ENCODE data around the gene MACF1.

Gene MACF1

DNA sequence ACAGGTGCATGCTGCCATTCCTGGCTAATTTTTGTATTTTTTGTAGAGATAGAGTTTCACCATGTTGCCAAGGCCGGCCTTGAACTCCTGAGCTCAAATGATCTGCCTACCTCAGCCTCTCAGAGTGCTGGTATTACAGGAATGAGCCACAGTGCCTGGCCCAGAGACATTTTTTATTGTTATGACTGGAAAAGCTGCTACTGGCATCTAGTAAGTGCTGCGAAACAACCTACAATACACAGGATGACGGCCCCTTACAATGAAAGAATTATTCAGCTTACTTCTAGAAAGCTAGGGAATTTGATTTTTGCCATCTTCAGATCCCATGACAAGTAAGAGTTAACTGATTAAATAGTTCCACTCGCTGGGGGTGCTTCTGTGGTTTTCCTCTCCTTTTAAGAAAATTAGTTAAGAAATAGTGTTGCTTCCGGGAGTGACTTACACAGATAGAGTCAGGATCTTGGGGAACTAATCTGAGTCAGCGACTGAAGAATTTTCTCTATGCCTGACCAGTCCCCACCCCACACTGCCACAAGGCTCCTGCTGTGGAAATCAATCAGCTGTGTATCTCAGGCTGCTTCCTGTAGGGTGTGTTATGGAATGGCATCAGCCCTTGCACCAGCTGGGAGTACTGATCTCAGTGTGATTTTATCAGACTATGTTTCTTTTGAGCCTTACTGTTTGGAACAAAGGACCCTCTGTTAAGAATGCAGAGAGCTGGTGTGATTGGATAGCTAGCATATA lies 194.0 kb downstream of the MACF1 start:
- peak; percentile 82 for DNase-seq

- no peak for DNase-seq
These were observed 196.6 kb downstream of the MACF1 start for GRCh38 chr1:39401106-39401505.

DNA sequence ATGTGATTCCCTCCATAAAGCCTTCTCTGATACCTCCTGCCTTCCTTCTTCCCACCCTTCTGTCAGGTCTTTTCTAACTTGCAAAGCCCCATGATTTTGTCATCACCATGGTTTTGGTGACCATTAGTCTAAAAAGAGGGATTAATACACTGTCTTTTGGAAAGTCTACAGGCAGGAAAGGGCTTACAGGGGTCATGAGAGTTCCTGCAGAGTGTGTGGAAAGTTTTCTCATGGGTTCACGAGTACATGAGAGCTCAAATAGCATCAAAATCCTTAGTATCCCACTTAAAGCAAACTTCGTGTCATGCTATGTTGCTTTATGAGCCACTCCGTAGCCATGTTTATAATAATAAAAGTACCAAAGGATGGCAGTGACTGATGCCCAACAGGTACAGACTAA lies 200.4 kb downstream of the MACF1 start:
- no peak for DNase-seq

- no peak for DNase-seq
These were observed 200.9 kb downstream of the MACF1 start for GRCh38 chr1:39405358-39405757.

DNA sequence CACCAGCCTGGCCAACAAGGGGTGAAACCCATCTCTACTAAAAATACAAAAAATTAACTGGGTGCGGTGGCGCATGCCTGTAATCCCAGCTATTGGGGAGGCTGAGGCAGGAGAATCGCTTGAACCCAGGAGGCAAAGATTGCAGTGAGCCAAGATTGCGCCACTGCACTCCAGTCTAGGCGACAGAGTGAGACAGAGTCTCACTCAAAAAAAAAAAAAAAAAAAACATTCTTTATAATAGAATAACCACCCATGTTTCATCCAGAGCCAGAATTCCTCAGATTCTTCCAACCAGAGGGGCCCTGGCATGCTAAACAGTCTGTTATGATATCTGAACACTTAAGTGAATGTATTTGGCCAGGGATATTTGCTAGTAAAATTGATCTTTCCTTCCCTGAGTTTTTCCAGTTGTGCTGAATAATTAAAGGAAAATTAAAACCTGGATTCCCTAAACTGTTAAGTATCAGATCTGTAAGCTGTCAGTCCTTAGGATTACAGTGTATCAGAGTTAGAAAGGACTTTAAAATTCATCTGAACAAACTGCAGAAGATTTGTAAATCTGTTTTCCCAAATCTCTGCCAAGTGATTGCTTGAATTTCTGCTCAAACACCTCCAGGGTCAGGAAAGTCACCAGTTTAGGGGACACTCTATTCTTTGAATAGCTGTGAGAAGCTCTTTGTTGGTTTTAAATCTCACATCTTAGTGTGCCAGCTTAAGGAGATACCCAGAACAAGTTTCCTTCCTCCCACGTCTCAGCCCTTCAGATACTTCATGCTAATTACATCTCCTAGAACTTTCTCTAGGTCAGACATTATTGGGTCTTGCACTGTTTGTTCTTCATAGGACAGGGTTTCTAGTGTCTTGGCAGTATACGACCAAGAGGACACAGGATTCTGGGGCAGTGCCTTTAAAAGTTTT lies 202.3 kb downstream of the MACF1 start:
- no peak for DNase-seq

DNA sequence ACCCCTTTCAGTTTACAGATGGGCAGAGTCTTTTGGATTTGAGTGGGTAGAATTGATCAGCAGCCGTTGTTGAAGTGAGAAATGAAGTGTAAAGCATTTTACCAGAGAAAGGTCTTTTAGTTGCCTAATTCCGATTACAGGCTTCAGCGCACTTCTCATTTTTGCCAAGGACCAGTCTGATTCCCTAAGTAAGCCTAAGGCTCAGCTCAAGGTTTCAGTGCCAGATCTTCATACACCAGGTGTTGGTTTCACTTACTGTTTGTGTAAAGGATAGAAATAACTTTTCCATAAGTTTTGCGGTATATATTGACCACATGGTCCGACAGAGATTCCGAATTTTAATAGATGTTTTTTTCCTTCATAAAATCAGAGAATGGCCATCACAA lies 203.0 kb downstream of the MACF1 start:
- DNase-seq: no peak

DNA sequence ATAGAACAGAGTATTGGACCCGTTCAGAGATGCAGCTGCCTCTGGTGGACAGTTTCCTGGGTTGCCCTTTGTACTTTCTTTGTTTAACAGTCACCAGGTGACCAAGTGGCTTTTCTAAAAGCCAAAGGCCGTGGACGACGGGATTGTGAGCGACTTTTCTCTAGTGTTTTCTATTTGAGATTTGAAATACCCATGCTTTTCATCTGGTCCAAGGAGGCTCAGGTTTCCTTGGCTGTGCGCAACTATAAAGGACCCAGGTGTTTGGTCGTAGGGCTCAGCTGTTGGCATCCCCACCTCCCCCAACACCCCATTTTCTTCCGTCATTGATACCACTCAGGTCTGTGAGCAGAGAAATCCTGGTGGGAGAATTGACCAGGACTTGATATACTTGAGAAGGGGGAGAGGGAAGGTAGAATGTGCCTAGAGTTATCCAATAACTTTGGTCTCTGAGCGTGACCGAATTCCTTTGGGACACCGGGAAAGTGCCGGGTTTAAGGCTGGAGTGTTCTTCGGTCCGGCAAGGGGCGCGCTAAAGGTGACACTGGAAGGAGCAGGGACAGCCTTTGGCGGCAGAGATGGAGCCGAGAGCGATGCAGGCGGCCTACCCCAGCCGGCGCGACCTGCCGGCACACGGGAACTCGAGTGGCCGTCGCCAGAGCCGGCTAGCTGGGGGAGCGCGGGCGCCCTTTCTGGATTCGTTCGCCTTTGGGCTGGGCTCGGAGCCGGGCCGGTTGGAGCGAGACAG lies 203.6 kb downstream of the MACF1 start:
- DNase-seq: no peak

DNA sequence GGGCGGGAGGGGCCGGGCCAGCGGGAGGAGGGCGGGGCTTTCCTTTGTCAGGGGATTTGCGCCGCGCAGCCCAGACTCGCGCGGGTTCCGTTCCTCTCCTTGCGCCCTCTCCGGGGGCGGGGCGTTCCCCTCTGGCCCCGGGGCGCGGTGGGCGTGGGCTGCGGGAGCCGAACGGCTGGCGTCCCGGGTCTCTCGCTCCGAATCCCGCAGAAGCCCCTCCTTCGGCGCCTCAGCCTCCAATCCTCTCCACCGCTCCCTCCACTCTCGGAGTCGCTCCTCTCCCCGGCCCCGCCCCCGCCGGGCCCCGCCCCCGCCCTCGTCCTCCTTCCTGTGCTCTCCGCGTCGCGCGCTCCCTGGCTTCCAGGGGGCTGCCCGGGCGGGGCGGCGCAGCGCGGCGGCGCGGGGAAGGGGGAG lies 204.2 kb downstream of the MACF1 start:
- DNase-seq: peak; percentile 97

- DNase-seq: peak; percentile 21
These were observed 204.7 kb downstream of the MACF1 start for GRCh38 chr1:39409055-39409816.

DNA sequence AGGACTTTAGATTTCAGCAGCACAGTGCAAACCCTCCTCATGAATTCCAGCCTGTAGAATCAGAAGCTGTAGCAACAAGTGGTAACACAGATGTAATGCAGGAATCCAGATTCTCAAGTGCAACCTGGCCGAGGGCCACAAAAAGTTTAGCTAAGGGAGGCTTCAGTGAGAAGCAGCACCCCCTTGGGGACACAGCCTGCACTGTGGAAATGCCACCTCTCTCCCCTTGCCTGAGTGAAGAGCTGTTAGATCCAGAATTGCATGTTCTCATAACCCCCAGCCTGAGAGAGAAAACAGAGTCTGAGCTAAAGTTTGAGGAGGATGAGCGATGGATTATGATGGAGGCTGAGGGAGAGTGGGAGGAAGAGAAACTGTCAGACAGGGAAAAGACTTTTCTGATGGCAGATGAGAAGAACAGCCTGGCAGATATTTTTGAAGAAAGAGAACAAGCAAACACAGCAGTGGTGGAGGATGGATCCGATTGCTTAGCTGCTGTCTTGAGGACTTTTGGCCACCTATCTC lies 206.5 kb downstream of the MACF1 start:
- peak; percentile 55 for DNase-seq

GRCh38 chr1:39411526-39412478 lies 207.3 kb downstream of the MACF1 start:
- DNase-seq: no peak

DNA sequence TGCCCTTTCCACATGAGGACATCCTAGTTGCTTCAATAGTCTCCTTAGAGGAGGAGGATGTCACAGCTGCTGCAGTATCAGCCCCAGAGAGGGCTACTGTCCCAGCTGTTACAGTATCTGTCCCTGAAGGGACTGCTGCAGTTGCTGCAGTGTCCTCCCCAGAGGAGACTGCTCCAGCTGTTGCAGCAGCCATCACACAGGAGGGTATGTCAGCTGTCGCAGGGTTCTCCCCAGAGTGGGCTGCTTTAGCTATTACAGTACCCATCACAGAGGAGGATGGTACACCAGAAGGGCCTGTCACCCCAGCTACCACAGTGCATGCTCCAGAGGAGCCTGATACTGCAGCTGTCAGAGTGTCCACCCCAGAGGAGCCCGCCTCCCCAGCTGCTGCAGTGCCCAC lies 208.4 kb downstream of the MACF1 start:
- no peak for DNase-seq

DNA sequence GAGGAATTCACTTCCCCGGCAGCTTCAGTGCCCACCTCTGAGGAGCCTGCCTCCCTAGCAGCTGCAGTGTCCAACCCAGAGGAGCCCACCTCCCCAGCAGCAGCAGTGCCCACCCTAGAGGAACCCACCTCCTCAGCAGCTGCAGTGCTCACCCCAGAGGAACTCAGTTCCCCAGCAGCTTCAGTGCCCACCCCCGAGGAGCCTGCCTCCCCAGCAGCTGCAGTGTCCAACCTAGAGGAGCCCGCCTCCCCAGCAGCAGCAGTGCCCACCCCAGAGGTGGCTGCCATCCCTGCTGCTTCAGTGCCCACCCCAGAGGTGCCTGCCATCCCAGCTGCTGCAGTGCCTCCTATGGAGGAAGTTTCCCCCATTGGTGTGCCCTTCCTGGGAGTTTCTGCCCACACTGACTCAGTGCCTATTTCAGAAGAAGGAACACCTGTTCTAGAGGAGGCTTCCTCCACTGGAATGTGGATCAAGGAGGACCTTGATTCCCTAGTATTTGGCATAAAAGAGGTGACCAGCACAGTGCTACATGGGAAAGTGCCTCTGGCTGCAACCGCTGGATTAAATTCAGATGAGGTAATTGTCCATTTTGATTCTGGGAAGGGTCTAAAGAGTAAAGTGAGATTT lies 209.5 kb downstream of the MACF1 start:
- DNase-seq: no peak

GRCh38 chr1:39415553-39415952 lies 211.1 kb downstream of the MACF1 start:
- DNase-seq: no peak

DNA sequence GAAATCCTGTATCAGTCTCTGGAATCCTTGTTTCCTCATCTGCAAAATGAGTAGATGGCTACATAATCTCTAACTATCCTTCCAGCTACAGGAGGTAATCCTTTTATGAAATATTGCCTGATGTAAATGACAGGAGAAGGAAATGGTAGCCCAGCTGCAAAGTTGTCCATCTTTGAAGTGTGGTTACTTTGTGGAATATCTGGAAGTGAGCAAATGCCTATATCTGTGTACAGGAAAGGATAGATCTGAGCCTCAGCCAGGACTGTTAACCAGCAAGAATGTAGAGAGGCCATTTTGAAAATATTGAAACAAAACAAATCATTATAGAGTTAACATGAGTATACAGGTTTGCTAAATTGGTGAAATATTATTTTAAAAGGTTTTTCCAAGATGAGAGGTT lies 212.1 kb downstream of the MACF1 start:
- no peak for DNase-seq

DNA sequence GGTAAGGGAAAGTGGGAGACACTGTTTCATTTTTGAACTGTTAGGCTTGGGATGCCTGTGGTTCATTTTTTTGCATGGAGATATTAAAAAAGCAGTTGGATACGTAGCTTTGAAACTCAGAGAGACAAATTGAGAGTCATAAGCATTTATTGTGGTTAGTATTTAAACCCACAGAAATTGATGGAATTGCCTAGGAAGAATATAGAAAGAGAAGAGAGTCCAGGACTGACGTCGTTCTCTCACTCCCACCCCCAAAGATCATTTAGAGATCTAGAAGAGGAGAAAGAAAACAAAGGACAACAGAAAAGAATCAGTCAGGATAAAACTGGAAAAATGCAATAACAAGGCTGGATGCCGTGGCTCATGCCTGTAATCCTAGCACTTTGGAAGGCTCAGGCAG lies 213.7 kb downstream of the MACF1 start:
- DNase-seq: no peak

- DNase-seq: no peak
These were observed 216.0 kb downstream of the MACF1 start for GRCh38 chr1:39420493-39420892.

GRCh38 chr1:39422614-39423013 lies 218.1 kb downstream of the MACF1 start:
- no peak for DNase-seq

DNA sequence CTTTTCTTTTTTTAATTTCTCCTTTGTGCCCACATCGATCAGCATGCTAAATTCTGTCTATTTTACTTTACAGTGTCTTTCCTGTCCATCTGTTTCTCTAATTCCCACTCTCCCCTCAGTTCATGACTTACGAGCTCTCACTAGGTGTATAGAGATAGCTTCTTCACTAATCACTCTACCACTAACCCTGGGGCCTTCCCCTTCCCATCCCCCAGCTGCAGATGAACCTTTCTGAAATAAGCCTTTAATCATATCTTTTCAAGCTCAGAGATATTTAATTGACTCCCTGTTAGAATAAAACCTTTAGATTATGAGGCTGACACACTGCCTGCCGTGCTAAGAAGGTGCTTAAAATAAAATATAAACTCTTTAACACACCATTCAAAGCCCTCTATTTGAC lies 220.7 kb downstream of the MACF1 start:
- no peak for DNase-seq

DNA sequence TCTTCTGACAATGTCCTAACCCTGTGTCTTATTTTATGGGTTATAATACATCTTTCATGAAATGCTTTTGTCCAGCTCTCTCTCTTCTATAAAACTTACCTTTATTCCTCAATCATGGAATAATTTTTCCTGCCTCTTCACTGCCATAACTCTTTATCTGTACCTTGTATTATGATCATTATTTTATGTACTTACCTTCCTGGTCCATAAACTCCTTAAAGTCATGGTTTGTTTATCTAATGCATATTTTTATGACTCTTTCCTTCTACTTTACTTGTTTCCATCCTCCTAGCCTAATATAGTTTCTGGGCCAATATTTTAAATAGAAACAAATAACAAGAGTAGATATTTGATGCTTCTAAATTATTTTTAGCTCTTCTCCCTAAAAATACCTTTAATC lies 221.1 kb downstream of the MACF1 start:
- DNase-seq: no peak

DNA sequence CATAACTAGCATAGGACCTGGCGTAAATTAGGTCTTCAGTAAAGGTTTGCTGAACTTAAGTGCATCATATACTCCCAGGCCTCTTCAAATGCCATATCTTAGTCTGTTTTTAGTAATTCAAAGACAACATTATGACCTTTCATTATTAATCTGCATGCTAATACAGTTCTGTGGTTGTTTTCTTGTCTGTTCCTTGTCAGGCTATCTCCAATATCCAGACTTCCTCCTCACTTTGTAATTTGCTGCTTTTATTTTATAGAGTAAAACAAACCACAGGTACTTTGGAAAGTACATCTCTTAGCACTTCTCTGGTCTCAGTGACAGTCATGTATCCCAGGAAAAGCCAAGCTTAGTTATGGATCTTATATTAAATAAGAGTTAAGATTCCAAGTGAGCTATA lies 221.9 kb downstream of the MACF1 start:
- no peak for DNase-seq
